Stimulated activated naive CD8-positive, alpha-beta T cell treated with anti-CD3 and anti-CD28 coated beads, Interleukin-15, amount 100 ng/mL, for 72 hours (primary cell): ENCODE measurements around the gene BLZF1.
A peak's percentile ranks its signal among the peaks of the same experiment; 100 is the strongest.
"Not testable (repeated sequence)": the region's sequence is repeated elsewhere in the genome, so short reads cannot be mapped to it uniquely, and the experiment has no call there.

Experiments used
- ATAC-seq: fragments of 150-1000 bp; cut with Tn5 transposase; 2 replicates; pipeline ENCODE4 v1.10.0; 2021; ENCODE audit warnings: mild to moderate bottlenecking, moderate library complexity
- DNase-seq, 2 donors: peaks; one replicate each; pipeline ENCODE4 v3.0.0; 2021 to 2022
- H3K27ac Mint-ChIP-seq, 2 donors: one replicate each; pipeline ENCODE4 v1.8.0; 2022; ENCODE audit warnings: mild to moderate bottlenecking in 2 of 2, mixed read lengths in 2 of 2, moderate library complexity in 2 of 2
- H3K27me3 Mint-ChIP-seq: one replicate; pipeline ENCODE4 v1.8.0; 2022; ENCODE audit warnings: mixed read lengths
- H3K4me1 Mint-ChIP-seq: one replicate; pipeline ENCODE4 v1.8.0; 2022; ENCODE audit warnings: mild to moderate bottlenecking, mixed read lengths
- H3K4me3 Mint-ChIP-seq, 2 donors: one replicate each; pipeline ENCODE4 v1.8.0; 2022; ENCODE audit warnings: mild to moderate bottlenecking in 2 of 2, mixed read lengths in 2 of 2, moderate library complexity in 1 of 2
- H3K9me3 Mint-ChIP-seq, 2 donors: one replicate each; pipeline ENCODE4 v1.8.0; 2022; ENCODE audit warnings: mixed read lengths in 2 of 2

BLZF1 gene, protein sequence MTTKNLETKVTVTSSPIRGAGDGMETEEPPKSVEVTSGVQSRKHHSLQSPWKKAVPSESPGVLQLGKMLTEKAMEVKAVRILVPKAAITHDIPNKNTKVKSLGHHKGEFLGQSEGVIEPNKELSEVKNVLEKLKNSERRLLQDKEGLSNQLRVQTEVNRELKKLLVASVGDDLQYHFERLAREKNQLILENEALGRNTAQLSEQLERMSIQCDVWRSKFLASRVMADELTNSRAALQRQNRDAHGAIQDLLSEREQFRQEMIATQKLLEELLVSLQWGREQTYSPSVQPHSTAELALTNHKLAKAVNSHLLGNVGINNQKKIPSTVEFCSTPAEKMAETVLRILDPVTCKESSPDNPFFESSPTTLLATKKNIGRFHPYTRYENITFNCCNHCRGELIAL

GRCh38 chr1:169367686-169368405 is at the start of gene BLZF1, which contains the start of gene NME7:
BLZF1 (plus strand) TSS chr1:169368195; CDS start chr1:169369523, 1,328 bp downstream.
NME7 (minus strand) TSS chr1:169367797; CDS start chr1:169367710, 87 bp downstream.
- Mint-ChIP-seq H3K4me3 (peak within 1 kb of the TSS; percentile 49 to 63), H3K4me1 (peaks cover 14% of the 10 kb centered on the region), H3K27me3 (no peaks in the 10 kb centered on the region), H3K9me3 (no peaks in the 10 kb centered on the region), H3K27ac (no peak within 1 kb of the TSS)
- ATAC-seq = peak; percentile 95
- DNase-seq = peak; percentile 96 to 98

DNA sequence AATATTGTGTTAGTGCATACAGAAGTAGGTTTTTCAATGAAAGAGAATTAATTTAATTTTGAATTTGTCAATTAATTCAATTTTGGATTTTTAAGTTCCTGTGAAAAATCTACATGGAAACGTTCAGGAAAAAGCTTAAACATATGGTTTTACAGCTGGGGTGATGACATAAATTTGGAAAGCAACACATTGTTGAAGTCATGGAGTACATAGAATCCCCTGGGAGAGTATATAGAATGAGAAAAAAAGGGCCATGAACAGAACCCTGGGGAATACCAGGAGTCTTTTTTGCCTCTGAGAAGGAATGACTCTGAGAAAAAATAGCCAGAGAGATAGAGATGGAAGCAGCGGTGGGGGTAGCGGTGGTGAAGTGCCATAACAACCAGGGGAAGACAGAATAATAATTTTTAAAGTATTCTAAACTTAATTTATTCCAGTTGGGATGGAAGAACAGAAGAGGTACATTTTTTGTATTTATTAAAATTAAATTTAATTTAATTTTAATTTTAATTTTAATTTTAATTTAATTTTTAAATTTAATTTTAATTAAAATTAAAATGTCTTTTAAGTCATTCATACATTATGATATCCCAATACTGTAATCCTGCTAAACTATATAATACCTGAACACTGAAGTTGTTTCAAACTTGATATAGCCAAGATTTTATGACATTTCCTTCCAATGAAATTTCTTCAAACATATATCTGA is 49.3 kb upstream of the BLZF1 start:
- Mint-ChIP-seq H3K27me3 (no peaks in the 10 kb centered on the region), H3K4me1 (peaks cover 1% of the 10 kb centered on the region), H3K27ac (no peak overlapping the region), H3K4me3 (no peak overlapping the region), H3K9me3 (no peaks in the 10 kb centered on the region)
- DNase-seq (no peak), ATAC-seq (no peak)

- H3K27me3 Mint-ChIP-seq = no peaks in the 10 kb centered on the region
- DNase-seq = no peak
- no peak for ATAC-seq
Observed at GRCh38 chr1:169321539-169321938, 46.5 kb upstream of the BLZF1 start.

GRCh38 chr1:169322138-169322537 is 45.9 kb upstream of the BLZF1 start:
- DNase-seq = no peak
- Mint-ChIP-seq H3K4me1 (peaks cover 12% of the 10 kb centered on the region), H3K4me3 (no peak overlapping the region), H3K27me3 (no peaks in the 10 kb centered on the region), H3K9me3 (no peaks in the 10 kb centered on the region), H3K27ac (no peak overlapping the region)
- ATAC-seq = no peak

More at GRCh38 chr1:169321539-169321938, 46.5 kb upstream of the BLZF1 start:
- Mint-ChIP-seq H3K9me3 (no peaks in the 10 kb centered on the region), H3K4me1 (peaks cover 6% of the 10 kb centered on the region), H3K4me3 (no peak overlapping the region), H3K27ac (no peak overlapping the region)

DNA sequence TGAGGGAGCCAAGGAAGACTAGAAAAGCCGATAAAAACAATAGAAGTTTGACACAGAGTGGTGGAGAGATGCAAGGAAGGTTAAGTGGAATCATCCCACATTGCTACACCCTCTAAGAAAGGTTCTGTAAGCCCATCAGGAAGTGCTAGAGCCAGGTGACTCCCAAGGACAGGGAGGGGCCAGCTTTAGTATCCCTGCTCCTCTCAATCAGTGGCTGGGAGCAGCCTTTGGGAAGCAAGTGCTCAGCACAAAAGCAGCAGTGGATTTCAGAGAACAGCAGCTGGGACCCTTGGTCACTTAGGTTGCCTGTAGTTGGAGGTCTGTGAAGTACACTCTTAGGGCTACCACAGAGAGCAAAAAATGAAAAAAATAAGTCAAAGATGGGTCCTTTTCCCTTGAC is 42.9 kb upstream of the BLZF1 start:
- H3K27me3 Mint-ChIP-seq = no peaks in the 10 kb centered on the region
- no peak for ATAC-seq
- peaks cover 28% of the 10 kb centered on the region for H3K4me1 Mint-ChIP-seq
- peak overlapping the region in 1 of 2 donors; percentile 64 for H3K27ac Mint-ChIP-seq
- peaks cover 7 to 8% of the 10 kb centered on the region in 2 donors for H3K9me3 Mint-ChIP-seq
- H3K4me3 Mint-ChIP-seq = no peak overlapping the region
- no peak for DNase-seq

GRCh38 chr1:169326261-169326955 is 41.6 kb upstream of the BLZF1 start:
- H3K27ac Mint-ChIP-seq = peak overlapping the region in 1 of 2 donors; percentile 42
- H3K27me3 Mint-ChIP-seq = no peaks in the 10 kb centered on the region
- peaks cover 8 to 16% of the 10 kb centered on the region in 2 donors for H3K9me3 Mint-ChIP-seq
- peak; percentile 53 for ATAC-seq
- H3K4me3 Mint-ChIP-seq = peak overlapping the region; percentile 6 to 13
- H3K4me1 Mint-ChIP-seq = peaks cover 28% of the 10 kb centered on the region
- no peak for DNase-seq

GRCh38 chr1:169326956-169327268 is 41.1 kb upstream of the BLZF1 start:
- DNase-seq (no peak), ATAC-seq (peak; percentile 100)
- Mint-ChIP-seq H3K9me3 (peaks cover 11 to 20% of the 10 kb centered on the region in 2 donors), H3K27me3 (no peaks in the 10 kb centered on the region), H3K4me3 (peak overlapping the region; percentile 6 to 13), H3K27ac (peak overlapping the region in 1 of 2 donors; percentile 42), H3K4me1 (peaks cover 28% of the 10 kb centered on the region)

DNA sequence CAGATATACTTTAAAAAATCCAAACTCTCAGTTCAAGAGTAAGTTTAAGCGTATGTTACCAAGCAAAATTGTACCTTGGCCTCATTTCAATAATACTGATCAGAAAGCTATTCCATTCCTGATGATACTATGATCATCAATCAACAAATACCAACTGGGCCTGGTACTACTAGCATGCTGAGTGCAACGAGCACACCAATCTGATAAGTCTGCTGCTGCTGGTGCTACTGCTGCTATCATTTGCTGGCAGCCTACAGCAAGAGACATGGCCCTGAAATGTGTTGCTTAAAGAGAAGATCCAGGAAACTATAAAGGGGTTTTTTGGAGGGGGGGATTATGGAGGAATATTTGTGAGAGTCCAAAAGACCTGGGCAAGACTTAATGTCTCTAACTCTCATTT is 40.1 kb upstream of the BLZF1 start:
- Mint-ChIP-seq H3K9me3 (peaks cover 18 to 26% of the 10 kb centered on the region in 2 donors), H3K4me3 (no peak overlapping the region), H3K4me1 (peaks cover 28% of the 10 kb centered on the region), H3K27me3 (no peaks in the 10 kb centered on the region), H3K27ac (no peak overlapping the region)
- ATAC-seq (no peak), DNase-seq (no peak)

GRCh38 chr1:169329383-169329782 is 38.6 kb upstream of the BLZF1 start:
- Mint-ChIP-seq H3K4me3 (no peak overlapping the region), H3K27me3 (no peaks in the 10 kb centered on the region), H3K4me1 (peaks cover 38% of the 10 kb centered on the region), H3K27ac (no peak overlapping the region), H3K9me3 (peaks cover 23 to 31% of the 10 kb centered on the region in 2 donors)
- no peak for ATAC-seq
- no peak for DNase-seq

- ATAC-seq (no peak), DNase-seq (no peak)
- H3K4me1 Mint-ChIP-seq = peaks cover 47% of the 10 kb centered on the region
- peaks cover 32 to 35% of the 10 kb centered on the region in 2 donors for H3K9me3 Mint-ChIP-seq
- H3K27me3 Mint-ChIP-seq = no peaks in the 10 kb centered on the region
- no peak overlapping the region for H3K4me3 Mint-ChIP-seq
- no peak overlapping the region for H3K27ac Mint-ChIP-seq
Observed at GRCh38 chr1:169330927-169331326, 37.1 kb upstream of the BLZF1 start.

DNA sequence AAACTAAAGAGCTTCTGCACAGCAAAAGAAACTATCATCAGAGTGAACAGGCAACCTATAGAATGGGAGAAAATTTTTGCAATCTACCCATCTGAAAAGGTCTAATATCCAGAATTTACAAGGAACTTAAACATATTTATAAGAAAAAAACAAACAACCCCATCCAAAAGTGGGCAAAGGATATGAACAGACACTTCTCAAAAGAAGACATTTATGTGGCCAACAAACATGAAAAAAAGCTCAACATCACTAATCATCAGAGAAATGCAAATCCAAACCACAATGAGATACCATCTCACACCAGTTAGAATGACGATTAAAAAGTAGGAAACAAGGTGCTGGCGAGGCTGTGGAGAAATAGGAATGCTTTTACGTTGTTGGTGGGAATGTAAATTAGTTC is 33.3 kb upstream of the BLZF1 start:
- not testable (repeated sequence) for DNase-seq, ATAC-seq, H3K4me3 Mint-ChIP-seq, H3K27ac Mint-ChIP-seq, H3K27me3 Mint-ChIP-seq
- peaks cover 40% of the 10 kb centered on the region for H3K4me1 Mint-ChIP-seq
- H3K9me3 Mint-ChIP-seq = peaks cover 29 to 39% of the 10 kb centered on the region in 2 donors

DNA sequence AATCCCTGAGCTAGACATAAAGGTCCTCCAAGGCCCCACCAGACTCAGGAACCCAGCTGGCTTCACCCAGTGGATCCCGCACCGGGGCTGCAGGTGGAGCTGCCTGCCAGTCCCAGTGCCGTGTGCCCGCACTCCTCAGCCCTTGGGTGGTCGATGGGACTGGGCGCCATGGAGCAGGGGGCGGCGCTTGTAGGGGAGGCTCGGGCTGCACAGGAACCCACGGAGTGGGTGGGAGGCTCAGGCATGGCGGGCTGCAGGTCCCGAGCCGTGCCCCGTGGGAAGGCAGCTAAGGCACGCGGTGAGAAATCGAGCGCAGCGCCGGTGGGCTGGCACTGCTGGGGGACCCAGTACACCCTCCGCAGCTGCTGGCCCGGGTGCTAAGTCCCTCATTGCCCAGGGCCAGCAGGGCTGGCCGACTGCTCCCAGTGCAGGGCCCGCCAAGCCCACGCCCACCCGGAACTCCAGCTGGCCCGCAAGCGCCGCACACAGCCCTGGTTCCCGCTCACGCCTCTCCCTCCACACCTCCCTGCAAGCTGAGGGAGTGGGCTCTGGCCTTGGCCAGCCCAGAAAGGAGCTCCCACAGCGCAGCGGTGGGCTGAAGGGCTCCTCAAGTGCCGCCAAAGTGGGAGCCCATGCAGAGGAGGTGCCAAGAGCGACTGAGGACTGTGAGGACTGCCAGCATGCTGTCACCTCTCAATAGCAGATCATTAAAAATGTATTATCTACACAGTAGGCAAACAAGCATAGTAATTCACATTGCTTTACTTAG is 30.9 kb upstream of the BLZF1 start:
- not testable (repeated sequence) for H3K27ac Mint-ChIP-seq, DNase-seq, H3K27me3 Mint-ChIP-seq, ATAC-seq, H3K4me3 Mint-ChIP-seq
- Mint-ChIP-seq H3K9me3 (peaks cover 34 to 36% of the 10 kb centered on the region in 2 donors), H3K4me1 (peaks cover 49% of the 10 kb centered on the region)

DNA sequence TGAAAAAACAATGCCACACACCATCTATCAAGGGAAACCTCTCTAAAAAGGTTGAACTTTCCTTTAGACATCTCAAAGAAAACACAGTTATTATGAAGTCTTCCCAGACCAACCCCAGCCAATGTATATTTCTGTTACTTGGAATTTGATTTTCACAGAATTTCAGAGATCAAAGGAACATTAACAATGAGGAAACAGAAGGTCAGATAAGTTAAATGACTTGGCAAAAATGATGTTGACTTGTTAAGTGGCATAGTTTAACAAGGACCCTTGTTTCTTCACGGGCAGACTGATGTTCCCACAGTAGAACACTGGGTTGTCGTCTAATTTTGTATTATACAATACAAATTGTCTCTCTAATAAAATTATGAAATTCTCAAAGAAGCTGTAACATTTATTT is 29.4 kb upstream of the BLZF1 start:
- Mint-ChIP-seq H3K9me3 (peaks cover 30 to 32% of the 10 kb centered on the region in 2 donors), H3K27ac (no peak overlapping the region), H3K4me1 (peaks cover 47% of the 10 kb centered on the region), H3K4me3 (no peak overlapping the region), H3K27me3 (no peaks in the 10 kb centered on the region)
- no peak for DNase-seq
- ATAC-seq = no peak

DNA sequence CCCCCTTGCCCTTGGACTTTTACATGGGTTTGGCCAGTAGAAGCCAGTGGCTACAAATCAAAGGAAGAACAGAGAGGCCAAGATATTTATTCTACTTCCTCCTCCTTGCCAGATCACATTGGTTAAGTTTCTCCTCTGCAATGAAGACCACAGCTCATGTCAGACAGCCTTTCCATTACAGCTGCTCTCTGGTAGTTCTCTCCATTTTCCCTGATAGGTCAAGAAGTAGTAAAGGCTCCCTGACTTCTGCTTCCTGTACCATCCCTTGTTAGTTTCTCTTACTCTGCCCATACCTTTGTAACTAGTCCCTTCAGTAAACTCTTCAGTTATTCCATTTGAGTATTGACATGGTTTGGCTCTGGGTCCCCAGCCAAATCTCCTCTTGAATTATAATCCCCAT is 28.2 kb upstream of the BLZF1 start:
- Mint-ChIP-seq H3K4me3 (no peak overlapping the region), H3K4me1 (peaks cover 35% of the 10 kb centered on the region), H3K27me3 (no peaks in the 10 kb centered on the region), H3K27ac (peak overlapping the region in 1 of 2 donors; percentile 10), H3K9me3 (peaks cover 23 to 25% of the 10 kb centered on the region in 2 donors)
- DNase-seq (no peak), ATAC-seq (peak; percentile 35)
